GM12864 (cell line): ENCODE results near the gene ADAMTS1.

Experiments used
- DNase-seq: peaks from one replicate; pipeline ENCODE4 v3.0.0-alpha.2; 2011; ENCODE audit warnings: low read depth
- H3K4me3 ChIP-seq: 2 replicates; pipeline ENCODE4 v1.5.1; 2011; ENCODE audit warnings: mild to moderate bottlenecking, low read depth, low read length, control low read depth
- CTCF ChIP-seq: IDR thresholded peaks from 2 replicates; pipeline ENCODE4 v1.5.1; 2011; ENCODE audit warnings: low read depth, mild to moderate bottlenecking, moderate library complexity, low read length, control low read depth, inconsistent platforms; ENCODE audit errors: missing control alignments

The ADAMTS1 gene

GRCh38 chr21:26788790-26789189, 56.4 kb downstream of the ADAMTS1 start:
- no peak overlapping the region for H3K4me3 ChIP-seq
- no peak for DNase-seq
- TF ChIP-seq CTCF, result no peak
